ENCODE data around the gene KREMEN2.

GRCh38 chr16:2971985-2972784, 8.1 kb downstream of the KREMEN2 start:
- no peak for TF ChIP-seq CTCF (IDR thresholded peaks at IDR 0.05)
- no peak for TF ChIP-seq POLR2A (IDR thresholded peaks at IDR 0.05)

All from adrenal gland (tissue), 5 donors.